GM18909 (cell line): ENCODE data around the gene ADAMTS13.
"Not testable (repeated sequence)": the region's sequence is repeated elsewhere in the genome, so short reads cannot be mapped to it uniquely, and the experiment has no call there.

Experiments
- ATAC-seq: cut with Tn5 transposase; IDR thresholded peaks from one replicate; pipeline ENCODE4 v1.9.1; 2021; ENCODE audit warnings: mild to moderate bottlenecking; ENCODE audit not compliant: unreplicated experiment, poor library complexity

ADAMTS13 gene

GRCh38 chr9:133449760-133450159 is 27.6 kb downstream of the ADAMTS13 start:
- ATAC-seq: no peak

- not testable (repeated sequence) for ATAC-seq
Observed at GRCh38 chr9:133451865-133452264, 29.7 kb downstream of the ADAMTS13 start.

GRCh38 chr9:133452562-133452961 is 30.4 kb downstream of the ADAMTS13 start:
- no peak for ATAC-seq

GRCh38 chr9:133453651-133454050 is 31.5 kb downstream of the ADAMTS13 start:
- ATAC-seq: no peak

GRCh38 chr9:133454325-133454724 is 32.2 kb downstream of the ADAMTS13 start:
- no peak for ATAC-seq

GRCh38 chr9:133454943-133455673 is 32.9 kb downstream of the ADAMTS13 start:
- no peak for ATAC-seq

GRCh38 chr9:133455936-133456335 is 33.8 kb downstream of the ADAMTS13 start:
- no peak for ATAC-seq

- no peak for ATAC-seq
Observed at GRCh38 chr9:133456409-133456808, 34.2 kb downstream of the ADAMTS13 start.

GRCh38 chr9:133457233-133457632 is 35.1 kb downstream of the ADAMTS13 start:
- ATAC-seq: no peak

GRCh38 chr9:133457748-133458147 is 35.6 kb downstream of the ADAMTS13 start:
- ATAC-seq: no peak

- no peak for ATAC-seq
Observed at GRCh38 chr9:133458643-133459312, 36.6 kb downstream of the ADAMTS13 start.

GRCh38 chr9:133459476-133460404 is 37.6 kb downstream of the ADAMTS13 start, which contains the start of gene CACFD1:
CACFD1 (plus strand) TSS chr9:133459978; CDS start chr9:133460067, 89 bp downstream.
- ATAC-seq: peak; percentile 83

GRCh38 chr9:133460405-133461175 is 38.4 kb downstream of the ADAMTS13 start:
- peak; percentile 31 for ATAC-seq

GRCh38 chr9:133461975-133462374 is 39.8 kb downstream of the ADAMTS13 start:
- ATAC-seq: no peak

- ATAC-seq: no peak
Observed at GRCh38 chr9:133463234-133463863, 41.2 kb downstream of the ADAMTS13 start.

GRCh38 chr9:133463864-133464615 is 41.9 kb downstream of the ADAMTS13 start:
- no peak for ATAC-seq

- ATAC-seq: no peak
Observed at GRCh38 chr9:133464638-133465037, 42.5 kb downstream of the ADAMTS13 start.

- no peak for ATAC-seq
Observed at GRCh38 chr9:133465984-133466383, 43.8 kb downstream of the ADAMTS13 start.

GRCh38 chr9:133467101-133467500 is 44.9 kb downstream of the ADAMTS13 start:
- no peak for ATAC-seq
